ENCODE data around the gene GRIN2A. TPM values are rescaled to one million over a fixed set of nuclear protein-coding genes. Genes with fewer than 3 reads are reported as not detected.

GRIN2A gene
- polyA plus RNA-seq, 1 donor (not counting 4 experiments of a cell fraction or from before 2014, with no cell fraction given): 0.01 TPM

DNA sequence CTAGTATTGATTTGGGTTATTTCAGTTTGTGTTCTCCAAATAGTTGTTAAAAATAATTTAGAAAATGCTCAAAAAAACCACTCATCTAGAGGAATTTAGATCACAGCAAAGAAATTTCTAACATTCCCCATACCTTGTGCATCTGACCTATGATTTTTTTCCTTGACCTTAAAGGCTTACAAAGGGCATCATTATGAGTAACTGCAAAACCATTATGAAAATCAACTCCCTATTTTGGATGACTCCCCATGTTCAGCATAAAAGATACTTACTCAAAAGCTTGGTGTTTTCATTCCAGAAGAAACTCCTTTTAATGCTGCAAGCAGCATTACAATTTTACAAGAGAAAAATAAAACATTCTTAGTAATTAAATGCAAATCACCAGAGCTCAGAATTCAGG, 83.2 kb downstream of the GRIN2A start:
- H3K79me2 ChIP-seq (ENCODE audit: control insufficient read depth, insufficient read depth, low read length): no peaks in the 10 kb centered on the region
- H3K4me1 ChIP-seq (ENCODE audit: control insufficient read depth, extremely low read depth, insufficient read depth, low read length): no peaks in the 10 kb centered on the region
- H3K27ac ChIP-seq (ENCODE audit: control insufficient read depth, insufficient read depth, low read length): no peak overlapping the region
- TF ChIP-seq CTCF (optimal IDR thresholded peaks at IDR 0.05 in 1 of 3, IDR thresholded peaks at IDR 0.05 in 1 of 3, conservative IDR thresholded peaks at IDR 0.05 in 1 of 3; ENCODE audit: extremely low read depth in 1 of 3, insufficient read depth in 2 of 3, low read length in 3 of 3) (no peak), EZH2 (IDR thresholded peaks at IDR 0.05; ENCODE audit: low read length) (no peak)
- H3K36me3 ChIP-seq (ENCODE audit: control insufficient read depth in 2 of 2, extremely low read depth in 1 of 2, insufficient read depth in 2 of 2, low read length in 2 of 2): no peaks in the 10 kb centered on the region
- no peak overlapping the region for H3K4me2 ChIP-seq (ENCODE audit: control insufficient read depth, extremely low read depth, insufficient read depth, low read depth, low read length)
- H2AFZ ChIP-seq (ENCODE audit: control insufficient read depth, low read length): no peak overlapping the region
- no peaks in the 10 kb centered on the region for H4K20me1 ChIP-seq (ENCODE audit: control insufficient read depth, extremely low read depth, insufficient read depth, low read length)
- dilution Hi-C loops (cut with MboI; ENCODE audit: extremely low pct_ligation_motif_present, low sequenced_read_pairs): no loop called here
- no peak overlapping the region for H3K4me3 ChIP-seq (ENCODE audit: control insufficient read depth in 2 of 3, extremely low read depth in 1 of 3, insufficient read depth in 2 of 3, low read depth in 1 of 3, low read length in 3 of 3)
- no peak overlapping the region for H3K9ac ChIP-seq (ENCODE audit: control insufficient read depth, extremely low read depth, insufficient read depth, low read length)
- DNase-seq (ENCODE audit: low read depth, low spot score): no peak
- no peaks in the 10 kb centered on the region for H3K9me1 ChIP-seq (ENCODE audit: control insufficient read depth, extremely low read depth, insufficient read depth, low read length)
- H3K27me3 ChIP-seq (ENCODE audit: control insufficient read depth, extremely low read depth, insufficient read depth, low read length): no peaks in the 10 kb centered on the region
- FAIRE-seq: no peak
- no peaks in the 10 kb centered on the region for H3K9me3 ChIP-seq (ENCODE audit: control insufficient read depth, low read depth, low read length)

- H3K9ac ChIP-seq (ENCODE audit: control insufficient read depth, extremely low read depth, insufficient read depth, low read length): no peak overlapping the region
- DNase-seq (ENCODE audit: low read depth, low spot score) (no peak), FAIRE-seq (no peak)
- H3K36me3 ChIP-seq (ENCODE audit: control insufficient read depth in 2 of 2, extremely low read depth in 1 of 2, insufficient read depth in 2 of 2, low read length in 2 of 2): no peaks in the 10 kb centered on the region
- no peaks in the 10 kb centered on the region for H3K9me3 ChIP-seq (ENCODE audit: control insufficient read depth, low read depth, low read length)
- dilution Hi-C loops (cut with MboI; ENCODE audit: extremely low pct_ligation_motif_present, low sequenced_read_pairs): no loop called here
- no peaks in the 10 kb centered on the region for H3K79me2 ChIP-seq (ENCODE audit: control insufficient read depth, insufficient read depth, low read length)
- H4K20me1 ChIP-seq (ENCODE audit: control insufficient read depth, extremely low read depth, insufficient read depth, low read length): no peaks in the 10 kb centered on the region
- H3K4me1 ChIP-seq (ENCODE audit: control insufficient read depth, extremely low read depth, insufficient read depth, low read length): no peaks in the 10 kb centered on the region
- H2AFZ ChIP-seq (ENCODE audit: control insufficient read depth, low read length): no peak overlapping the region
- no peak overlapping the region for H3K4me3 ChIP-seq (ENCODE audit: control insufficient read depth in 2 of 3, extremely low read depth in 1 of 3, insufficient read depth in 2 of 3, low read depth in 1 of 3, low read length in 3 of 3)
- H3K27me3 ChIP-seq (ENCODE audit: control insufficient read depth, extremely low read depth, insufficient read depth, low read length): no peaks in the 10 kb centered on the region
- no peak for TF ChIP-seq EZH2 (IDR thresholded peaks at IDR 0.05; ENCODE audit: low read length)
- no peak for TF ChIP-seq CTCF (optimal IDR thresholded peaks at IDR 0.05 in 1 of 3, IDR thresholded peaks at IDR 0.05 in 1 of 3, conservative IDR thresholded peaks at IDR 0.05 in 1 of 3; ENCODE audit: extremely low read depth in 1 of 3, insufficient read depth in 2 of 3, low read length in 3 of 3)
- H3K4me2 ChIP-seq (ENCODE audit: control insufficient read depth, extremely low read depth, insufficient read depth, low read depth, low read length): no peak overlapping the region
- H3K9me1 ChIP-seq (ENCODE audit: control insufficient read depth, extremely low read depth, insufficient read depth, low read length): no peaks in the 10 kb centered on the region
- H3K27ac ChIP-seq (ENCODE audit: control insufficient read depth, insufficient read depth, low read length): no peak overlapping the region
Observed at GRCh38 chr16:10097271-10097670, 85.0 kb downstream of the GRIN2A start.

Data from keratinocyte (primary cell).